ENCODE results near the gene CLEC6A.
"Not testable (repeated sequence)": the region's sequence is repeated elsewhere in the genome, so short reads cannot be mapped to it uniquely, and the experiment has no call there.

CLEC6A gene

GRCh38 chr12:8495671-8496070 lies 39.9 kb downstream of the CLEC6A start:
- DNase-seq (ENCODE audit: low read depth) = not testable (repeated sequence)

- not testable (repeated sequence) for DNase-seq (ENCODE audit: low read depth)
Observed at GRCh38 chr12:8496074-8496473, 40.3 kb downstream of the CLEC6A start.

GRCh38 chr12:8499616-8500015 lies 43.9 kb downstream of the CLEC6A start:
- DNase-seq (ENCODE audit: low read depth) = no peak

GRCh38 chr12:8501720-8502119 lies 46.0 kb downstream of the CLEC6A start:
- DNase-seq (ENCODE audit: low read depth) = no peak

GRCh38 chr12:8504351-8504750 lies 48.6 kb downstream of the CLEC6A start:
- DNase-seq (ENCODE audit: low read depth) = no peak

- no peak for DNase-seq (ENCODE audit: low read depth)
Observed at GRCh38 chr12:8507596-8507995, 51.8 kb downstream of the CLEC6A start.

- DNase-seq (ENCODE audit: low read depth) = no peak
Observed at GRCh38 chr12:8508223-8508622, 52.5 kb downstream of the CLEC6A start.

GRCh38 chr12:8508910-8509841 lies 53.4 kb downstream of the CLEC6A start:
- DNase-seq (ENCODE audit: low read depth) = no peak

GRCh38 chr12:8513256-8513655 lies 57.5 kb downstream of the CLEC6A start, which contains the start of gene CLEC4D:
CLEC4D (plus strand) TSS chr12:8513503; CDS start chr12:8513733, 230 bp downstream.
- no peak for DNase-seq (ENCODE audit: low read depth)

GRCh38 chr12:8517971-8518370 lies 62.2 kb downstream of the CLEC6A start:
- DNase-seq (ENCODE audit: low read depth) = no peak

GRCh38 chr12:8519171-8519570 lies 63.4 kb downstream of the CLEC6A start:
- no peak for DNase-seq (ENCODE audit: low read depth)

- no peak for DNase-seq (ENCODE audit: low read depth)
Observed at GRCh38 chr12:8527250-8528130, 71.7 kb downstream of the CLEC6A start.

Data from ELR (cell line).